Activated CD4-positive, CD25-positive, alpha-beta regulatory T cell (primary cell): ENCODE data around the gene UTP11.
"Not testable (repeated sequence)": the region's sequence is repeated elsewhere in the genome, so short reads cannot be mapped to it uniquely, and the experiment has no call there.

Experiments used
- DNase-seq, 4 experiments: peaks; one replicate each; lab custom pipeline; 2025; lab: John Stamatoyannopoulos, UW

The UTP11 gene

GRCh38 chr1:38027201-38028104, 14.9 kb downstream of the UTP11 start:
- no peak for DNase-seq

GRCh38 chr1:38028105-38028591, 15.6 kb downstream of the UTP11 start:
- peak in 2 of 4 experiments; percentile 34 to 50 for DNase-seq

GRCh38 chr1:38028671-38029070, 16.1 kb downstream of the UTP11 start:
- DNase-seq, result no peak

- no peak for DNase-seq
These were observed 16.6 kb downstream of the UTP11 start for GRCh38 chr1:38029081-38029681.

DNA sequence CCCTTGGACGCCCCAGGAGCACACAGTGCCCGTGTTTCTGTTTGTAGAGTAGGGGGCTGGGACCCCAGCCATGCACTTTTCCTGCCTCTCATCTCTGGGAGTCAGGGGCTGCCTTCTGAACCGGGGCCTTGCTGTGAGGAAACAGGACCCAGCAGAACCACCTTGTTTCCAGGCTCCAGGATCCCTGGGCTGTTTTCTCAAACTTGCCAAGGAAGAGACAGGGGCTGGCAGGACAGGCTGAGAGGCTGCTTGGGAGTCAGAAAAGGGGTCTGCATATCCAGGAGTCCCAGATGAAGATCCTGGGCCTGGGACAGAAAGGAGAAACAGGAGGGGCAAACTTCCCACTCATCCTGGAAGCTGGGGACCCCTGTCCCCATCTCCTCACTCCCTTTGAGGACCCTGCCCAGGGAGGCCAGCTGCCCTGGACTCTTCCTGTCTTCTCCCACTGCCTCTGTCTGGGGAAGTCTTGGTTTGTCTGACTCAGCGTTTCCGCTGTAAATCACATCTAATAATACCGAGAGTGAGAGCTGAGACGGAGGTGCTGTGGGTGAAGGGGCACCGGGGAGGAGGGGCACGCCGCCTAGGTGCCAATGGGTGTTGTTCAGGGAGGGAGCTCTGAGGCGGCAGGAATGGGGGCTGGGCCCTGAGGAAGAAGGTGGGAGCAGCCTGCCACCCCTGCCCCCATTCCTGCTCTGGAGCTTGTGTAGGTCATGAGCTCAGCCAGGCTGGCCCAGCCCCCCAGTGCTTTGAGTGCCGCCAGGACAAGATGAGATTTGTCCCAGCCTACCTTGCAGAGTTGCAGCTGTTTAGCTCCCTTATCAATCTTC, 17.4 kb downstream of the UTP11 start:
- DNase-seq, result peak in 2 of 4 experiments; percentile 32 to 40

- DNase-seq, result no peak
These were observed 18.3 kb downstream of the UTP11 start for GRCh38 chr1:38030596-38031512.

GRCh38 chr1:38031513-38031866, 19.0 kb downstream of the UTP11 start:
- DNase-seq, result no peak

DNA sequence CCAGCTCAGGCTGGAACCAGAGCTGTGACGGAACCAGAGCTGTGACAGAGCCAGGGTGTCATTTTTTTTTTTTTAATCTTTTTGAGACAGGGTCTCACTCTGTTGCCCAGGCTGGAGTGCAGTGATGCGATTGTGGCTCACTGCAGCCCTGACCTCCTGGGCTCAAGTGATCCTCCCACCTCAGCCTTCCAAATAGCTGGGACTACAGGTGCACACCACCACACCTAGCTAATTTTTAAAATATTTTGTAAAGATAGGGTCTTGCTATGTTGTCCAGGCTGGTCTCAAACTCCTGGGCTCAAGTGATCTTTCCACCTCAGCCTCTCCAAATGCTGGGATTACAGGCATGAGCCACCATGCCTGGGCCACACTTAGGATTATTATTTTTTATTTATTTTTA, 20.5 kb downstream of the UTP11 start:
- not testable (repeated sequence) for DNase-seq

- DNase-seq, result no peak
These were observed 22.3 kb downstream of the UTP11 start for GRCh38 chr1:38034871-38035270.

DNA sequence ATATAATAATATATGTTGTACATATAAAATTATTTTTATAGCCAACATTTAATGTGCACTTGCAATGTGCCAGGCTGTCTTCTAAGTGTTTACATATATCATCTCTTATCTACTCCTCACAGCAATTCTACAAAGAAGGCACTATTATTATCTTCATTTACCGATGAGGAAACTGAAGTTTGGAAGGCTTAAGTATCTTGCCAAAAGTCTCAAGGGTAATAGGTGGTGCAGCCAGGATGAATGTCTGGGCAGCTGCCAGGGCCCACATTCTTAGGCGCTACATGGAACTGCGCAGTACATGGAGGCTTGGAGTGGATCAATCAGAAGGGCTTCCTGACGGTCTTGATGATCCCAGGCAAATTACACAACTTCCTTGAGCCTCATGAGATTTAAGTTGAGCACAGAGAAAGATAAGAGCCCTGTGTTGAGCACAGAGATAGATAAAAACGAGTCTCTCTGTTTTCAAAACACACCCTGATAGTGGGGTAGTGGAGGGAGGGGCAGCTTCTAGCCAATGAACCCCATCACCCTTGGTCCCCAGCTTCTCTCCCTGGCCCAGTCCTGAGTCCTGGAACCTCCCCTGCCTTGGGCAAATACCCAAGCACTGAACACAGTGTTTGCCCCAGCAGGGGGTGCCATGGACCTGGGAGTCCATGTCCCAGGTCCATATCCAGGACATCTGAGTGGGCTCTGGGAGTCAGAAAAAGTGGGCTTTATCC, 24.8 kb downstream of the UTP11 start:
- DNase-seq, result no peak

DNA sequence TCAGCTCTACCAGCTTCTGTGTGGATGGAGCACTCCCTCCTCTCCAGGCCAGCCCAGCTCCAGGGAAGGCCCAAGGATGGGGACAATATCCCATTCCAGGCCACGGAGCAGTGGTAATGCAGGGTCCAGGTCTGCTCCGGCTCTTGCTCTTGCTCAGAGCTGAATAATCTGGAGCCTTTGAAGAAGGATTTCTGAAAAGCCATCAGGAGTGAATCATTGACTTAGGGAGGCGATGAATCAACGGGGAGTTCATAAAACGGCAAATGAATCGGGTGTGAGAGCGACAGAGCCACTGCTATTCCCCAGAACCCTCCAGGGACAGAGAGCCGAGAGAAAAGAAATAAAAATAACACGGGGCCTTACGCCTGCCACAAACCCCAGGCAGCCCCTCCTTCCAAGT, 26.3 kb downstream of the UTP11 start:
- no peak for DNase-seq

GRCh38 chr1:38039331-38040088, 27.0 kb downstream of the UTP11 start:
- DNase-seq, result no peak

- no peak for DNase-seq
These were observed 29.7 kb downstream of the UTP11 start for GRCh38 chr1:38041936-38042834.

DNA sequence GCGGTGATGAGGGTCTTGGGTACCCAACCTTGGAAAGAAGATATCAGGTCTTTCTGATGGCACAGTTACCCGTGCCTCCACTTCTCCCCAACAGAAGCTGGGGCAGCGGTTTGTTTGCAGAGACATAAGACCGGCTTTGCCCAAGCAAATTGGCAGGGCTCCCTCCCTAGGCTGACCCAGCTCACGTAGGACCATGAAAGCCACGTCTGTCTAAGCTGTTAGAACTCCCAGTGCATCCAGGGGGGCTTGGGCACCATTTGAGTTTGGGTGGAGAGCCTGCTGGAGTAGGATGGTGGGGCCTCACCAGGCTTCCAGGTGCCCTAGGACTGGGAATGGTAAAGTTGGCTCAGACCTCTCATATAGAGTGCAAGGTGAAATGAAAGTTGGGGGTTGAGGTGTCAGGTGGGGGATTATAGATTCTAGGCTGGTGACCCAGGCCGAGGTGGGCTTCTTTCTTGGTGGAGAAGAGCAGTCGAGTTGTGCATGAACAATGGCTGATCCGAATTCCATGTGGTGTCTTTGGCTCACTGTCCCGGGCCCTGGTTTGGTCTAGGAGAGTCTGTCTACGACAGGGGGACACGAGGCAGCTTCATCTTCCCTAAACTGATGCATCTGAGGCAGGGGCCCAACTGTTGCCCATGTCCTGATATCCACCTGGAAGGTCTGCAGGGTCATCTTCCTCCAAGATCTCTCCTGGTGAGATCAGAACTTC, 30.7 kb downstream of the UTP11 start:
- no peak for DNase-seq

DNA sequence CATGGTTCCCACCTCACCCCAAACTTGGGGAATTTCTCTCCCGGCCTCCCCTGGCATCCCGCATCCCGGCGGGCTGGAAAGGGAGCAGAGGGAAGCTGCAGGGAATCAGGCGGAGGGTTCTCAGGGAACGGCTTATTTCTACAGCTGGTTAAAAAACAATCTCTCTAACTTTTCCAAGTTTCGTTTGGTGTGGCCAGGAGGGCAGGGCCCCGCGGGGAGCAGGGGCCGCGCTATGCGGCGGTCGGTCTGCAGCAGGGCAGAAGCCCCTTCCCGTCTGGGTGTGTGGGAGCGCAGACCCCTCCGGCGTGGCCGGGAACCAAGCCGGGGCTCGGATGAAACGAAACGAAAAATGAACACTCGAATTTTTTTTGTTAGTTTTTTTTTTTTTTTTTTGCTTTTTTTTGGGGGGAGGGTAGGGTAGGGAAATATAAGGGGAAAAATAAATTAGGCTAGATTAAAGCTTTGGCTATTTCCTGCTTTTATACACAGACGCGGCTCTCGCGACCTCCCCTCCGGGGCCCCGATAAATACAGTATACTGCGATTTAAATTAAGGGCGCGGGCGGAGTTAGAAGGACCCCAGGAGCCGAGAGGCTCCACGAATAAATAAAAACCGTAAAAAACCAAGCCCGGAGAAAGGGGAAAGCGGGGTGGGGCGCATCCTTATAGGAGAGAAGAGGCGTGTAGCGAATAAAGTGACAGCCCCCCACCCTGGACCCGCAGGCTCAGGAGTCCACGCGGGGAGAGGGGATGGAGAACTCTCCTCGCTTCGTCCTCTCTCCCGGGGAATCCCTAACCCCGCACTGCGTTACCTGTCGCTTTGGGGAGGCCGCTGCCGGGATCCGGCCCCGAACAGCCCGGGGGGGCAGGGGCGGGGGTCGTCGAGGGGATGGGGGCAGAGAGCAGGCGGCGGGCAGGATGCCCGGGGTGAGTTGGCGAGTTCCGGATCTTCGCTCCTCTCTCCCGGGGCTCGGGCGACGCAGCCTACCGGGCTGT, 32.0 kb downstream of the UTP11 start:
- DNase-seq, result no peak

GRCh38 chr1:38045401-38046332, 33.1 kb downstream of the UTP11 start:
- DNase-seq, result no peak
